ENCODE data around the gene GP2. TPM values are rescaled to one million over a fixed set of nuclear protein-coding genes. Genes with fewer than 3 reads are reported as not detected.

Gene GP2
- polyA plus RNA-seq, 4 donors: 8.4 to 34.4 (median 14.4) TPM

DNA sequence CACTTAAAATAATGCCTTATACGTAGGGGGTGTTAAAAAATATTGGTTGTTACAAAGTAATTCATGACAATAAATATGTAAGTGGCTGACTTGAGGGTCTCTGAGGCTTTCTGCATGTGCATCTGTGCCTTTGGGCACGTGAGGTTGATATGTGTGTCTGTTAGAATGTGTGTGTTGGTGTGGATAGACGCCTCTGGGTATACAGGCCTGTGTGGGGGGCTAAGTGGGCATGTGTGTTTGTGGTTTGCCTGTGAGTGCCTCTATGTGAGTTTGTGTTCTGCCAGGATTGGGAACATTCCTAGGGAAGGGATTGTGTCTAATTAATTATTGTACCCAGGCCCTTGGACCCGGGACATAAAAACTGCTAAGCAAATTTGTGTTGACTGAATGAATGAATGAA lies 19.0 kb downstream of the GP2 start:
- H3K27me3 ChIP-seq (ENCODE audit: control insufficient read depth in 3 of 3, insufficient read depth in 3 of 3, low read length in 3 of 3): no peaks in the 10 kb centered on the region
- 78 to 91% (median 83%) methylated on average over 4 of the region's 4 CpGs for WGBS, 3 donors
- FAIRE-seq (no peak), DNase-seq (no peak)
- no peaks in the 10 kb centered on the region for H3K36me3 ChIP-seq (ENCODE audit: control insufficient read depth in 3 of 3, insufficient read depth in 2 of 3, low read depth in 1 of 3, low read length in 3 of 3)
- H3K27ac ChIP-seq (ENCODE audit: low read depth in 1 of 3, low read length in 2 of 3): no peak overlapping the region
- no peaks in the 10 kb centered on the region for H3K4me1 ChIP-seq (ENCODE audit: control insufficient read depth in 3 of 3, insufficient read depth in 2 of 3, low read depth in 1 of 3, low read length in 2 of 3)
- no peaks in the 10 kb centered on the region for H3K9me3 ChIP-seq (ENCODE audit: control insufficient read depth in 2 of 2, insufficient read depth in 1 of 2, low read depth in 1 of 2, low read length in 1 of 2)
- H3K4me3 ChIP-seq (ENCODE audit: low read depth in 1 of 3, low read length in 3 of 3): no peak overlapping the region

DNA sequence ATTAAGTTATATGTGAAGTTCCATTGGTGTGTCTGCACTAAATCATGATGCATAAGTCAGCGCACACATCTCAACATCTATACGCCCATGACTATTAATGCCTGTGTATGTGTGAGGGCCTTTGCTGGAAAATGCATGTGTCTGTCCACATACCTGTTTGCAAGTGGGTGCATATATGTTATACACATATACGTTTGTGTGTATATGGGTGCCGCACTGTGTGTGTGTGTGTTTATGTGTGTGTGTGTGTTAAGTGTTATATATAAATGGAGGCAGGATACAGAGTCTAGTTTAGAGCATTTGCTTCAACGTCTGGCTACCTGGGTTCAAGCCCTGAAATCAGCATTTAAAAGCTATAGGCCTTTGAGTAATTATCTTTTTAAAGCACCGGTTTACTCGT lies 19.5 kb downstream of the GP2 start:
- Histone ChIP-seq H3K4me3 (ENCODE audit: low read depth in 1 of 3, low read length in 3 of 3) (no peak overlapping the region), H3K27me3 (ENCODE audit: control insufficient read depth in 3 of 3, insufficient read depth in 3 of 3, low read length in 3 of 3) (no peaks in the 10 kb centered on the region), H3K4me1 (ENCODE audit: control insufficient read depth in 3 of 3, insufficient read depth in 2 of 3, low read depth in 1 of 3, low read length in 2 of 3) (no peaks in the 10 kb centered on the region), H3K9me3 (ENCODE audit: control insufficient read depth in 2 of 2, insufficient read depth in 1 of 2, low read depth in 1 of 2, low read length in 1 of 2) (no peaks in the 10 kb centered on the region), H3K36me3 (ENCODE audit: control insufficient read depth in 3 of 3, insufficient read depth in 2 of 3, low read depth in 1 of 3, low read length in 3 of 3) (no peaks in the 10 kb centered on the region), H3K27ac (ENCODE audit: low read depth in 1 of 3, low read length in 2 of 3) (no peak overlapping the region)
- FAIRE-seq (no peak), DNase-seq (no peak)
- WGBS, 3 donors: 83 to 91% (median 84%) methylated on average over 7 of the region's 7 CpGs

DNA sequence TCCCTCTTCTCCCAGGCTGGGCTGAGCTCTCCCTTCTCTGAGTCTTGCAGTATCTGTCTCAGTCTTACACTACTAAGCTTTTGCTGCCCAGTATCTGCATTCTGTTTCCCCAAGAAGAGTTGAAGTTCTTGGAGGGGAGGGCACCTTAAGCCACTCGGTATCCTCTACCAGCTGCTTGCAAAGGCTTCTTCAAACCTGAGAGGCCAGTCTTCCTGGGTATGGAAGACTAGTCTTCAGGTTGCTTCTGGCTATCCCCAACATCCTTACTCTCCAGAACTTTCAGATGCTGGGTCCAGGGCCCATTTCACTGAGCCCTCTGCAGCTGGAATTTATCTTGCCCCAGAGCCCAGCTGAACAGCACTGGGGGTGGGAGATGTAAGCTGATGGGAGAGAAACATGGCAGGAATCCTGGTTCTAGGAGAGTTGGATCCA lies 20.1 kb downstream of the GP2 start:
- H3K9me3 ChIP-seq (ENCODE audit: control insufficient read depth in 2 of 2, insufficient read depth in 1 of 2, low read depth in 1 of 2, low read length in 1 of 2): no peaks in the 10 kb centered on the region

DNA sequence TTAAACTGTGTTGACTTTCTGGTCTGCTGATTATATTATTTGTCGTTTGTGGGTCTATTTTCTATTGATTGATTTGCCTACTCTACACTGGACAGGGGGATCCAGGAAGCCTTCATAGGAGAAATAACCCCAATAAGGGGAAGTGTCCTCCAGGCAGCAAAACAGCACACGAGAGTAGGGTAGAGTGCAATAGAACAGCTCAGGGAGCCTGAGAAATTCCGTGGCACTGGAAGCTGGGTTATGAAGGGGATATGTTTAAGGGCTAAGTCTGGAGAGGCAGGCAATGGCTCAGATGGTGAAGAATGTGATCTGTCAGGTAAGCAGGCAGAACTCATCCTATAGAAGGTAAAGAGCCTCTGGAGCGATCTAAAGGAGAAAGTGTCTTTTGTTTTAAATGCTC lies 20.9 kb downstream of the GP2 start:
- no peaks in the 10 kb centered on the region for H3K27me3 ChIP-seq (ENCODE audit: control insufficient read depth in 3 of 3, insufficient read depth in 3 of 3, low read length in 3 of 3)
- no peak overlapping the region for H3K27ac ChIP-seq (ENCODE audit: low read depth in 1 of 3, low read length in 2 of 3)
- no peaks in the 10 kb centered on the region for H3K36me3 ChIP-seq (ENCODE audit: control insufficient read depth in 3 of 3, insufficient read depth in 2 of 3, low read depth in 1 of 3, low read length in 3 of 3)
- DNase-seq (no peak), FAIRE-seq (no peak)
- H3K4me1 ChIP-seq (ENCODE audit: control insufficient read depth in 3 of 3, insufficient read depth in 2 of 3, low read depth in 1 of 3, low read length in 2 of 3): no peaks in the 10 kb centered on the region
- H3K9me3 ChIP-seq (ENCODE audit: control insufficient read depth in 2 of 2, insufficient read depth in 1 of 2, low read depth in 1 of 2, low read length in 1 of 2): no peaks in the 10 kb centered on the region
- WGBS, 3 donors: 55 to 81% (median 62%) methylated on average over 4 of the region's 4 CpGs
- no peak overlapping the region for H3K4me3 ChIP-seq (ENCODE audit: low read depth in 1 of 3, low read length in 3 of 3)

More for the DNA sequence above, 20.1 kb downstream of the GP2 start:
- no peak overlapping the region for H3K27ac ChIP-seq (ENCODE audit: low read depth in 1 of 3, low read length in 2 of 3)
- 70 to 85% (median 74%) methylated on average over 1 of the region's 1 CpG for WGBS, 3 donors
- H3K4me3 ChIP-seq (ENCODE audit: low read depth in 1 of 3, low read length in 3 of 3): no peak overlapping the region
- no peak for FAIRE-seq
- H3K27me3 ChIP-seq (ENCODE audit: control insufficient read depth in 3 of 3, insufficient read depth in 3 of 3, low read length in 3 of 3): no peaks in the 10 kb centered on the region
- H3K4me1 ChIP-seq (ENCODE audit: control insufficient read depth in 3 of 3, insufficient read depth in 2 of 3, low read depth in 1 of 3, low read length in 2 of 3): no peaks in the 10 kb centered on the region
- no peaks in the 10 kb centered on the region for H3K36me3 ChIP-seq (ENCODE audit: control insufficient read depth in 3 of 3, insufficient read depth in 2 of 3, low read depth in 1 of 3, low read length in 3 of 3)
- DNase-seq: no peak

DNA sequence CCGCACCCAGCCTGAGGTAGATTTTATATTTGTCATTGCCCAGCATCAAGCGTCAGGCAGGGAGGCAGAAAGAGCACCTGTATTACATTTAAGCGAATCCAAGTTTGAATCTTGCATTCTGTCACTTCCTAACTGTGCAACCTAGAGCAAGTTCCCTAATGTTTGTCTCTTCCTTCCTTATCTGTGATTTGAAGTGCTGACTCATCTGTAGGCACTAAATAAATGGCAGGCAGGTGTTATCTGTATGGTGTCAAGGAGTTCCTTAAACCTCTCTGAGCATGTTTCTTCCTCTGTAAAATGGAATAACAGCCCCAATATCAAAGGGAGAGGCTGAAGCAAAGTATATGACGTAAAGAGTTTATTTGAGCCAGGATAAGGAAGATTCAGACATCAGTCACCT lies 24.3 kb downstream of the GP2 start:
- H3K27me3 ChIP-seq (ENCODE audit: control insufficient read depth in 3 of 3, insufficient read depth in 3 of 3, low read length in 3 of 3): peaks cover 0 to 7% (median 0%) of the 10 kb centered on the region in 3 donors
- no peaks in the 10 kb centered on the region for H3K4me1 ChIP-seq (ENCODE audit: control insufficient read depth in 3 of 3, insufficient read depth in 2 of 3, low read depth in 1 of 3, low read length in 2 of 3)
- no peaks in the 10 kb centered on the region for H3K9me3 ChIP-seq (ENCODE audit: control insufficient read depth in 2 of 2, insufficient read depth in 1 of 2, low read depth in 1 of 2, low read length in 1 of 2)
- DNase-seq: peak in 1 of 2 donors; percentile 29
- H3K4me3 ChIP-seq (ENCODE audit: low read depth in 1 of 3, low read length in 3 of 3): no peak overlapping the region
- no peaks in the 10 kb centered on the region for H3K36me3 ChIP-seq (ENCODE audit: control insufficient read depth in 3 of 3, insufficient read depth in 2 of 3, low read depth in 1 of 3, low read length in 3 of 3)
- 18 to 54% (median 33%) methylated on average over 4 of the region's 4 CpGs for WGBS, 3 donors
- H3K27ac ChIP-seq (ENCODE audit: low read depth in 1 of 3, low read length in 2 of 3): no peak overlapping the region
- no peak for FAIRE-seq

DNA sequence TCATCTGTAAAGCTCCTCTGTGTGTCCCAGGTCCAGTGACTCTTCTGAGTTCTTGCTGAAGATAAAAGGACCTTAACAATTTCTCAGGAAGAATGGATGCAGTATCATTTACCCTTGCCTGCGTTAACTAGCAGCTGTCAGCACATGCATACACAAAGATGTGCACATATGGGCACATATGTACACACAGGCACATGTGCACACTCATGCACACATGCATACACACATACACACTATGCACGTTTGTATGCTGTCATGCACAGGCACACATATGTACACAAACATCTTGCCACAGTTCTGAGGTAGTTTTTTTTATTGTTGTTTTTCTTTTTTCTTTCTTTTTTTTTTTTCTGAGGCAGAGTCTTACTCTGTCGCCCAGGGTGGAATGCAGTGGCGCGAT lies 24.9 kb downstream of the GP2 start:
- Histone ChIP-seq H3K4me3 (ENCODE audit: low read depth in 1 of 3, low read length in 3 of 3) (no peak overlapping the region), H3K27ac (ENCODE audit: low read depth in 1 of 3, low read length in 2 of 3) (no peak overlapping the region), H3K36me3 (ENCODE audit: control insufficient read depth in 3 of 3, insufficient read depth in 2 of 3, low read depth in 1 of 3, low read length in 3 of 3) (no peaks in the 10 kb centered on the region), H3K9me3 (ENCODE audit: control insufficient read depth in 2 of 2, insufficient read depth in 1 of 2, low read depth in 1 of 2, low read length in 1 of 2) (no peaks in the 10 kb centered on the region), H3K27me3 (ENCODE audit: control insufficient read depth in 3 of 3, insufficient read depth in 3 of 3, low read length in 3 of 3) (peaks cover 0 to 7% (median 0%) of the 10 kb centered on the region in 3 donors), H3K4me1 (ENCODE audit: control insufficient read depth in 3 of 3, insufficient read depth in 2 of 3, low read depth in 1 of 3, low read length in 2 of 3) (no peaks in the 10 kb centered on the region)
- WGBS, 3 donors: 66 to 71% (median 69%) methylated on average over 5 of the region's 5 CpGs
- FAIRE-seq: no peak
- no peak for DNase-seq

DNA sequence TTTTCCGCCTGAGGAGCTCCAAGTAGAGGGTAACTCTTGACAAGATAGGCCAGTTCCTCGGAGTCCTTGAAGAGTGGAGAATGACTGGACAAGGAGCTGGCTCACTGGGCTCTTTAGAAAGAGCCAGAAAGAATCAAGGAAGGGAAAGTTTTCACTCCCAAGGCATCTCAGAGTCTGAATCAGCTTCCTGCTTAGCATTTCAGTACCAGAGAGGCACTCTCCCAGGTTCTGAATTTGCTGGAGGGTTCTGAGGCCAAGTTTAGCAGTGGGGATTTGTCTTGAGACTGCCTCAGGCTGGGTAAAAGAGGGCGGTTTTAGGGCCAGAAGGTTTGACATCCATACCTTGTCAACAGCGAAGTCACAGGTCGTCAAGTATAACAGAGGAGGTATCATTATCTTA lies 25.5 kb downstream of the GP2 start:
- Histone ChIP-seq H3K4me1 (ENCODE audit: control insufficient read depth in 3 of 3, insufficient read depth in 2 of 3, low read depth in 1 of 3, low read length in 2 of 3) (no peaks in the 10 kb centered on the region), H3K36me3 (ENCODE audit: control insufficient read depth in 3 of 3, insufficient read depth in 2 of 3, low read depth in 1 of 3, low read length in 3 of 3) (no peaks in the 10 kb centered on the region), H3K9me3 (ENCODE audit: control insufficient read depth in 2 of 2, insufficient read depth in 1 of 2, low read depth in 1 of 2, low read length in 1 of 2) (no peaks in the 10 kb centered on the region), H3K27me3 (ENCODE audit: control insufficient read depth in 3 of 3, insufficient read depth in 3 of 3, low read length in 3 of 3) (peaks cover 0 to 7% (median 0%) of the 10 kb centered on the region in 3 donors), H3K27ac (ENCODE audit: low read depth in 1 of 3, low read length in 2 of 3) (no peak overlapping the region), H3K4me3 (ENCODE audit: low read depth in 1 of 3, low read length in 3 of 3) (no peak overlapping the region)
- FAIRE-seq: no peak
- no peak for DNase-seq
- WGBS, 3 donors: 69 to 81% (median 72%) methylated on average over 5 of the region's 5 CpGs

DNA sequence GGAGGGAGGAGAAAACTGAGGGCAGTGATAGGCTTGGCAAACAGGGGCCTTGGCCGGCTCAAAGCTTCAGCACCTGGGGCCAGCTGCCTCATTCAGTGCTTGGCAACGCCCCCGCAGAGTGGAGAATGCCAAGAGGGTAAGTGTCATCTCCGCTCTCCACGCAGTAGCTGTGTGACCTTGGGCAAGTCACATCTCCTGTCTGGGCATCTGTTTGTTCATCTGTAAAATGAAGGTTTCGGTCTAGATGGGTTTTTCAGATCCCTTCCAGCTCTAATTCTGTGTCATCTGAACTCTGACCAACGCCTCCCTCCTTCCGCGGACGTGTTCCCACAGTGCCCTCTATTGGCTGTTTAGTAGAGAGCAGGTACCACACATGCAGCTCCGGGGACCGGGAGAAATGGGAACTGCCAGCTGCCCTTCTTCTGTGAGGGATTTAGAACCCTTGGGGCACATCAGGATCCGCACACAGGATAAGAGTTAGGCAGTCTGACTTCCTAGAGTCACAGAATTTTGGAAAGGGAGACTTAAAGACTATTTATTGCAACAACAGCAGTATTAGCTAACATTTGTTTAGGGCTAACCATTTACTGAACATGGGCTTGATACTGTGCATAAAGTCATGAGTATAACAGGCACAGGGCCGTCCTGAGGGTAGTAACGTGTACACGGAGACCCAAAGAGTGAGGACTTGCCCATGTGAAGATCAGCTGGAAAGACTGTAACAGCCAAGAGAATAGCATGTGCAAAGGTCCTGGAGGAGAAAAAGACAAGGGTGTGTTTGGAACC lies 26.8 kb downstream of the GP2 start:
- H3K4me1 ChIP-seq (ENCODE audit: control insufficient read depth in 3 of 3, insufficient read depth in 2 of 3, low read depth in 1 of 3, low read length in 2 of 3): no peaks in the 10 kb centered on the region
- H3K36me3 ChIP-seq (ENCODE audit: control insufficient read depth in 3 of 3, insufficient read depth in 2 of 3, low read depth in 1 of 3, low read length in 3 of 3): no peaks in the 10 kb centered on the region
- FAIRE-seq (no peak), DNase-seq (peak; percentile 75 to 79)
- H3K27ac ChIP-seq (ENCODE audit: low read depth in 1 of 3, low read length in 2 of 3): no peak overlapping the region
- H3K27me3 ChIP-seq (ENCODE audit: control insufficient read depth in 3 of 3, insufficient read depth in 3 of 3, low read length in 3 of 3): peaks cover 0 to 7% (median 0%) of the 10 kb centered on the region in 3 donors
- no peaks in the 10 kb centered on the region for H3K9me3 ChIP-seq (ENCODE audit: control insufficient read depth in 2 of 2, insufficient read depth in 1 of 2, low read depth in 1 of 2, low read length in 1 of 2)
- WGBS, 3 donors: 9 to 18% (median 11%) methylated on average over 16 of the region's 16 CpGs
- no peak overlapping the region for H3K4me3 ChIP-seq (ENCODE audit: low read depth in 1 of 3, low read length in 3 of 3)

DNA sequence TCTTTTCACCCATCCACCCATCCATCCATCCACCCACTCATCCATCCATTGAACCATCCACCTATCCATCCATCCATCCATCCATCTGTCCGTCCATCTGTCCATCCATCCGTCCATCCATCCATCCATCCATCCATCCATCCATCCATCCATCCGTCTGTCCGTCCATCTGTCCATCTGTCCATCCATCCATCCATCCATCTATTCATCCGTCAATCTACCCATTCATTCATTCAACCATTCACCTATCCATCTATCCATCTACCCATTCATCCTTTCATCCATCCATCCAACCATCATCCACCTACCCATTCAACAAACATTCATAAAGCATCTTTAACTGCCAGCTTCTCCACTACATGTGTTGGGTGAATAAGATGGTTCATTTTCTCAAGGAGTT lies 28.9 kb downstream of the GP2 start:
- no peak overlapping the region for H3K27ac ChIP-seq (ENCODE audit: low read depth in 1 of 3, low read length in 2 of 3)
- no peak for FAIRE-seq
- 63 to 66% (median 66%) methylated on average over 5 of the region's 5 CpGs for WGBS, 3 donors

More for the DNA sequence above, 28.9 kb downstream of the GP2 start:
- Histone ChIP-seq H3K36me3 (ENCODE audit: control insufficient read depth in 3 of 3, insufficient read depth in 2 of 3, low read depth in 1 of 3, low read length in 3 of 3) (no peaks in the 10 kb centered on the region), H3K4me3 (ENCODE audit: low read depth in 1 of 3, low read length in 3 of 3) (no peak overlapping the region), H3K4me1 (ENCODE audit: control insufficient read depth in 3 of 3, insufficient read depth in 2 of 3, low read depth in 1 of 3, low read length in 2 of 3) (no peaks in the 10 kb centered on the region), H3K9me3 (ENCODE audit: control insufficient read depth in 2 of 2, insufficient read depth in 1 of 2, low read depth in 1 of 2, low read length in 1 of 2) (no peaks in the 10 kb centered on the region), H3K27me3 (ENCODE audit: control insufficient read depth in 3 of 3, insufficient read depth in 3 of 3, low read length in 3 of 3) (peaks cover 0 to 7% (median 0%) of the 10 kb centered on the region in 3 donors)
- no peak for DNase-seq
